Keratinocyte (primary cell): ENCODE data around the gene MON2.

Experiments used
- EZH2 ChIP-seq: IDR thresholded peaks from one replicate; pipeline ENCODE4 v1.6.1; 2012; ENCODE audit warnings: inconsistent platforms, mild to moderate bottlenecking, low read length, moderate library complexity
- TF ChIP-seq, protein P1 (sequence below), 3 experiments: IDR thresholded peaks in 1 of 3; conservative IDR thresholded peaks in 1 of 3; optimal IDR thresholded peaks in 1 of 3; 2 replicates in 2 of 3; 3 replicates in 1 of 3; pipeline versions ENCODE3 to v1.5.1; 2011; ENCODE audit warnings: low read length in 3 of 3, mild to moderate bottlenecking in 3 of 3, moderate library complexity in 2 of 3, control low read depth in 1 of 3, inconsistent platforms in 1 of 3; ENCODE audit not compliant: insufficient read depth in 2 of 3; ENCODE audit errors: extremely low read depth in 1 of 3

DNA sequence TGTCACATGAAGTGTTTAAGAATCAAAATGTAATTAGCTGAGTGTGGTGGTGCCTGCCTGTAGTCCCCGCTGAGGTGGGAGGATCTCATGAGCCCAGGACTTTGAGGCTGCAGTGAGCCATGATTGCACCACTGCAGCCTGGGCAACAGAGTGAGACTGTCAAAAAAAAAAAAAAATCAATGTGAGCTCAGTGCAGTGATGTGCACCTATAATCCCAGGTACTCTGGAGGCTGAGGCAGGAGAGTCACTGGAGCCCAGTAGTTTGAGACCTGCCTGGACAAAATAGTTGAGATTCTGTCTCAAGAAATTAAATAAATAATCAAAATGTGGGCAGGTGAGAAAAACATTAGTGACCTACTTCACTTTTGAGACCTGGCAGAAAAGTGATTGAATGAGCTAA, 140.0 kb downstream of the MON2 start:
- TF ChIP-seq, protein P1, sequence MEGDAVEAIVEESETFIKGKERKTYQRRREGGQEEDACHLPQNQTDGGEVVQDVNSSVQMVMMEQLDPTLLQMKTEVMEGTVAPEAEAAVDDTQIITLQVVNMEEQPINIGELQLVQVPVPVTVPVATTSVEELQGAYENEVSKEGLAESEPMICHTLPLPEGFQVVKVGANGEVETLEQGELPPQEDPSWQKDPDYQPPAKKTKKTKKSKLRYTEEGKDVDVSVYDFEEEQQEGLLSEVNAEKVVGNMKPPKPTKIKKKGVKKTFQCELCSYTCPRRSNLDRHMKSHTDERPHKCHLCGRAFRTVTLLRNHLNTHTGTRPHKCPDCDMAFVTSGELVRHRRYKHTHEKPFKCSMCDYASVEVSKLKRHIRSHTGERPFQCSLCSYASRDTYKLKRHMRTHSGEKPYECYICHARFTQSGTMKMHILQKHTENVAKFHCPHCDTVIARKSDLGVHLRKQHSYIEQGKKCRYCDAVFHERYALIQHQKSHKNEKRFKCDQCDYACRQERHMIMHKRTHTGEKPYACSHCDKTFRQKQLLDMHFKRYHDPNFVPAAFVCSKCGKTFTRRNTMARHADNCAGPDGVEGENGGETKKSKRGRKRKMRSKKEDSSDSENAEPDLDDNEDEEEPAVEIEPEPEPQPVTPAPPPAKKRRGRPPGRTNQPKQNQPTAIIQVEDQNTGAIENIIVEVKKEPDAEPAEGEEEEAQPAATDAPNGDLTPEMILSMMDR (optimal IDR thresholded peaks at IDR 0.05 in 1 of 3, IDR thresholded peaks at IDR 0.05 in 1 of 3, conservative IDR thresholded peaks at IDR 0.05 in 1 of 3; ENCODE audit: extremely low read depth in 1 of 3, insufficient read depth in 2 of 3, low read length in 3 of 3): no peak
- no peak for TF ChIP-seq EZH2
